B cell (primary cell): ENCODE measurements around the gene PDGFC. TPM values are rescaled to one million over a fixed set of nuclear protein-coding genes. Genes with fewer than 3 reads are reported as not detected.

ENCODE experiments used
- ATAC-seq: fragments of 200-7000 bp; cut with Tn5 transposase; one replicate; pipeline ENCODE4 v1.10.0; 2021; ENCODE audit warnings: low read depth, mild to moderate bottlenecking, moderate number of reproducible peaks, moderate library complexity
- CTCF ChIA-PET: fragments of 350-600 bp; sonication (Branson Sonifier 250); formaldehyde crosslinking; loops from one replicate; lab custom pipeline; 2021; ENCODE audit warnings: antibody characterized with exemption, inconsistent platforms; lab: Charles Lee
- POLR2A ChIA-PET: fragments of 350-600 bp; sonication (Branson Sonifier 250); formaldehyde crosslinking; loops from one replicate; lab custom pipeline; 2021; ENCODE audit warnings: antibody characterized with exemption; lab: Charles Lee
- DNase-seq: peaks from one replicate; pipeline ENCODE4 v3.0.0; 2013
- H2AFZ ChIP-seq: 2 replicates; pipeline ENCODE4 v1.6.1; 2012; ENCODE audit warnings: mild to moderate bottlenecking, low read depth, low read length; ENCODE audit not compliant: insufficient read depth, poor library complexity, severe bottlenecking
- H3K27ac ChIP-seq, 2 donors: 1 replicate in 1 of 2; 2 replicates in 1 of 2; pipeline ENCODE4 v1.5.1; 2012 to 2013; ENCODE audit warnings: low read length in 2 of 2, mild to moderate bottlenecking in 2 of 2, moderate library complexity in 1 of 2
- H3K27me3 ChIP-seq, 4 experiments: fragments of 200-600 bp in 1 of 4; sonication (generic) in 1 of 4; replicated peaks in 1 of 4; 1 replicate in 2 of 4; 2 replicates in 2 of 4; pipeline versions ENCODE4 v1.6.1 to v1.7.0; 2013 to 2016; ENCODE audit warnings: low read length in 3 of 4, mild to moderate bottlenecking in 2 of 4, mixed read lengths in 1 of 4, moderate library complexity in 1 of 4; ENCODE audit not compliant: insufficient read depth in 4 of 4, control insufficient read depth in 3 of 4; ENCODE audit errors: control extremely low read depth in 1 of 4
- H3K36me3 ChIP-seq, 2 experiments: replicated peaks in 1 of 2; 1 replicate in 1 of 2; 2 replicates in 1 of 2; pipeline versions ENCODE4 v1.6.1 to v1.7.1; 2013; ENCODE audit warnings: low read length in 1 of 2; ENCODE audit not compliant: insufficient read depth in 2 of 2, control insufficient read depth in 1 of 2; ENCODE audit errors: control extremely low read depth in 1 of 2, extremely low read depth in 1 of 2
- H3K4me1 ChIP-seq, 2 donors: fragments of 200-600 bp in 1 of 2; sonication (generic) in 1 of 2; 1 replicate in 1 of 2; 2 replicates in 1 of 2; pipeline versions ENCODE4 v1.5.1 to v1.6.1; 2013 to 2017; ENCODE audit warnings: low read length in 2 of 2; ENCODE audit not compliant: control insufficient read depth in 2 of 2, insufficient read depth in 2 of 2
- H3K4me2 ChIP-seq: replicated peaks from 2 replicates; pipeline ENCODE3; 2012; ENCODE audit warnings: mild to moderate bottlenecking, low read depth, low read length; ENCODE audit not compliant: poor library complexity, severe bottlenecking
- H3K4me3 ChIP-seq, 5 experiments: fragments of 200-600 bp in 1 of 5; sonication (generic) in 1 of 5; 1 replicate in 3 of 5; 2 replicates in 2 of 5; pipeline versions ENCODE4 v1.5.1 to v1.7.0; 2011 to 2016; ENCODE audit warnings: low read length in 4 of 5, mild to moderate bottlenecking in 4 of 5, low read depth in 2 of 5, control low read depth in 1 of 5, moderate library complexity in 1 of 5; ENCODE audit not compliant: insufficient read depth in 1 of 5; ENCODE audit errors: control extremely low read depth in 1 of 5, extremely low read depth in 1 of 5
- H3K79me2 ChIP-seq: fragments of 200-600 bp; sonication (generic); one replicate; pipeline ENCODE4 v1.6.0; 2016; ENCODE audit warnings: low read length; ENCODE audit not compliant: control insufficient read depth, insufficient read depth
- H3K9ac ChIP-seq: fragments of 200-600 bp; sonication (generic); 2 replicates; pipeline ENCODE4 v1.6.1; 2017; ENCODE audit warnings: mild to moderate bottlenecking, low read length, moderate library complexity
- H3K9me3 ChIP-seq, 3 donors: one replicate each; pipeline versions ENCODE4 v1.6.1 to v1.7.1; 2013; ENCODE audit warnings: low read length in 2 of 3; ENCODE audit not compliant: control insufficient read depth in 2 of 3, insufficient read depth in 1 of 3; ENCODE audit errors: control extremely low read depth in 1 of 3
- H4K20me1 ChIP-seq: 2 replicates; pipeline ENCODE4 v1.6.0; 2012; ENCODE audit warnings: mild to moderate bottlenecking, low read length; ENCODE audit not compliant: insufficient read depth, control insufficient read depth, poor library complexity, severe bottlenecking
- H3K27ac Mint-ChIP-seq: one replicate; pipeline ENCODE4 v1.8.0; 2021; ENCODE audit warnings: mixed read lengths
- H3K27me3 Mint-ChIP-seq: one replicate; pipeline ENCODE4 v1.8.0; 2021; ENCODE audit warnings: mixed read lengths
- H3K4me1 Mint-ChIP-seq: one replicate; pipeline ENCODE4 v1.8.0; 2021; ENCODE audit warnings: mixed read lengths
- H3K4me3 Mint-ChIP-seq: one replicate; pipeline ENCODE4 v1.8.0; 2021; ENCODE audit warnings: mixed read lengths
- H3K9me3 Mint-ChIP-seq: one replicate; pipeline ENCODE4 v1.8.0; 2022; ENCODE audit warnings: mixed read lengths; ENCODE audit not compliant: insufficient read depth
- CTCF ChIP-seq: fragments of 200-600 bp; IDR thresholded peaks from one replicate; pipeline ENCODE4 v1.8.0; 2022; ENCODE audit warnings: antibody characterized with exemption, mild to moderate bottlenecking
- WGBS: methylation state at CpG from one replicate; pipeline ENCODE4 v1.1.5; 2013; ENCODE audit warnings: missing lambda C conversion rate; ENCODE audit not compliant: insufficient coverage; 5-methylcytosine and 5-hydroxymethylcytosine counted together
- intact Hi-C: fragments of 100-400 bp; cut with micrococcal nuclease; formaldehyde crosslinking; loops from one replicate; pipeline ENCODE4 v1.10.0; 2022
- polyA plus RNA-seq: library from polyadenylated mRNA; depleted of rRNA; stranded (reverse); fragments of >200 nt; gene quantifications from 2 replicates; pipeline ENCODE4 v1.2.3, GENCODE V29; 2012
- total RNA-seq, 2 donors: library from RNA; stranded (reverse); fragments of 120-200 nt in 1 of 2; gene quantifications; 1 replicate in 1 of 2; 2 replicates in 1 of 2; pipeline versions ENCODE4 v1.2.3 to v1.2.4, GENCODE V29; 2013 to 2022

PDGFC gene
- total and polyA plus RNA-seq, 2 donors (not counting 1 experiment from before 2014, with no cell fraction given), result 0.10 TPM; not detected in 1

- no peaks in the 10 kb centered on the region for H4K20me1 ChIP-seq
- DNase-seq (no peak), ATAC-seq (no peak)
- no peaks in the 10 kb centered on the region for H3K27me3 ChIP-seq
- no peak overlapping the region for H3K27ac Mint-ChIP-seq
- TF ChIP-seq CTCF, result no peak
- no peaks in the 10 kb centered on the region for H3K9me3 ChIP-seq
- H3K4me3 Mint-ChIP-seq, result no peak overlapping the region
- no peaks in the 10 kb centered on the region for H3K27me3 Mint-ChIP-seq
- no peak overlapping the region for H2AFZ ChIP-seq
- H3K4me3 ChIP-seq, result no peak overlapping the region
- H3K4me1 ChIP-seq, result no peaks in the 10 kb centered on the region
- intact Hi-C loops, result no loop called here
- no peaks in the 10 kb centered on the region for H3K79me2 ChIP-seq
- WGBS, result 87% methylated on average over 3 of the region's 3 CpGs
- POLR2A ChIA-PET, result no interaction called here
- H3K36me3 ChIP-seq, result no peaks in the 10 kb centered on the region
- no peaks in the 10 kb centered on the region for H3K4me1 Mint-ChIP-seq
- no peak overlapping the region for H3K9ac ChIP-seq
- H3K4me2 ChIP-seq, result no peak overlapping the region
- no peaks in the 10 kb centered on the region for H3K9me3 Mint-ChIP-seq
- H3K27ac ChIP-seq, result no peak overlapping the region
- CTCF ChIA-PET, result no interaction called here
Measured at GRCh38 chr4:156888762-156889161, 82.8 kb downstream of the PDGFC start.

DNA sequence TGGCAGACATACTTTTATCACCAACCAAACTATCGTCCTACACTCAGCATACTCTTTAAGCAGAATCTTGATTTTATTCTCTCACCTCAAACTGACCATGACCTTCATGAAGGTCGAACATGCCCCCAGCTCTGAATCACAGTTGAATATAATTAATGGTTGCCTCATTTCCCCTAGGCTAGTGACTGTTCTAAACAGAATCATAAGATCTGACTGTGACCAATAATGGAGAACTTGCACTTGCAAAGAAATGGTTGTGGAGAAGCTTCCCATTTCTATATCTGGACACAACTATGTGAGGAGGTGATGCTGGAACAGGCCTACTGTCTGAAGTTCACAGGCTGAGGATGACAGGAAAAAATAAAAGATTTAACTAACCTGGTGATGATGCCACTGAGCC is 85.1 kb downstream of the PDGFC start:
- H3K4me1 Mint-ChIP-seq, result no peaks in the 10 kb centered on the region
- CTCF ChIA-PET, result no interaction called here
- H3K27ac ChIP-seq, result no peak overlapping the region
- no peak overlapping the region for H3K4me3 ChIP-seq
- no peaks in the 10 kb centered on the region for H3K4me1 ChIP-seq
- H4K20me1 ChIP-seq, result no peaks in the 10 kb centered on the region
- POLR2A ChIA-PET, result no interaction called here
- ATAC-seq, result no peak
- no peak for DNase-seq
- no peak overlapping the region for H2AFZ ChIP-seq
- H3K9ac ChIP-seq, result no peak overlapping the region
- no peak overlapping the region for H3K4me2 ChIP-seq
- no peak overlapping the region for H3K27ac Mint-ChIP-seq
- no peak for TF ChIP-seq CTCF
- no peak overlapping the region for H3K4me3 Mint-ChIP-seq
- intact Hi-C loops, result no loop called here
- no peaks in the 10 kb centered on the region for H3K27me3 Mint-ChIP-seq
- H3K27me3 ChIP-seq, result no peaks in the 10 kb centered on the region
- H3K9me3 Mint-ChIP-seq, result peaks cover 4% of the 10 kb centered on the region
- H3K36me3 ChIP-seq, result no peaks in the 10 kb centered on the region
- WGBS, result no CpG with 5 or more reads among the region's 2 CpGs
- H3K9me3 ChIP-seq, result no peaks in the 10 kb centered on the region
- no peaks in the 10 kb centered on the region for H3K79me2 ChIP-seq
